Cortex of kidney (tissue), 1 donor: ENCODE results near the gene SNX30.

Experiments
- DNase-seq: peaks from one replicate; lab custom pipeline; 2025; lab: John Stamatoyannopoulos, UW

Gene SNX30

GRCh38 chr9:112752334-112753125 is 2.0 kb downstream of the SNX30 start:
- DNase-seq: no peak

GRCh38 chr9:112753725-112754124 is 3.2 kb downstream of the SNX30 start:
- no peak for DNase-seq

GRCh38 chr9:112754578-112754977 is 4.0 kb downstream of the SNX30 start:
- no peak for DNase-seq

- no peak for DNase-seq
Measured at GRCh38 chr9:112755016-112755427, 4.5 kb downstream of the SNX30 start.

- no peak for DNase-seq
Measured at GRCh38 chr9:112755675-112756074, 5.1 kb downstream of the SNX30 start.

GRCh38 chr9:112757282-112757883 is 6.8 kb downstream of the SNX30 start:
- DNase-seq: no peak

GRCh38 chr9:112757940-112758339 is 7.4 kb downstream of the SNX30 start:
- no peak for DNase-seq

GRCh38 chr9:112760821-112761220 is 10.3 kb downstream of the SNX30 start:
- no peak for DNase-seq

- no peak for DNase-seq
Measured at GRCh38 chr9:112761912-112762655, 11.5 kb downstream of the SNX30 start.

GRCh38 chr9:112762726-112763518 is 12.4 kb downstream of the SNX30 start:
- DNase-seq: no peak

- DNase-seq: no peak
Measured at GRCh38 chr9:112764344-112764743, 13.8 kb downstream of the SNX30 start.

- DNase-seq: no peak
Measured at GRCh38 chr9:112764837-112765236, 14.3 kb downstream of the SNX30 start.

GRCh38 chr9:112765281-112765680 is 14.7 kb downstream of the SNX30 start:
- DNase-seq: no peak

- DNase-seq: no peak
Measured at GRCh38 chr9:112771359-112772214, 21.0 kb downstream of the SNX30 start.

GRCh38 chr9:112772215-112772509 is 21.6 kb downstream of the SNX30 start:
- DNase-seq: no peak

GRCh38 chr9:112772551-112772950 is 22.0 kb downstream of the SNX30 start:
- DNase-seq: no peak

- DNase-seq: no peak
Measured at GRCh38 chr9:112774006-112774996, 23.7 kb downstream of the SNX30 start.

GRCh38 chr9:112777914-112778313 is 27.4 kb downstream of the SNX30 start:
- DNase-seq: no peak

GRCh38 chr9:112780450-112781036 is 30.0 kb downstream of the SNX30 start:
- DNase-seq: no peak

GRCh38 chr9:112782218-112782617 is 31.7 kb downstream of the SNX30 start:
- no peak for DNase-seq
